ENCODE measurements around the gene OLFML2A.

The OLFML2A gene

GRCh38 chr9:124790801-124791505 is 14.0 kb downstream of the OLFML2A start:
- no peak for DNase-seq (ENCODE audit: low spot score)
- in situ Hi-C loops (cut with MboI; ENCODE audit: low pct_unique_long_range_greater_than_20kb, low sequenced_read_pairs, unreplicated experiment): loop anchor here (10.0 to 25.0 kb wide), 2 partner anchors 54 to 571 kb away; no protein-coding TSS in a partner anchor
- no peak for TF ChIP-seq CTCF (IDR thresholded peaks at IDR 0.05; ENCODE audit: extremely low read depth, insufficient read depth, missing control alignments)

- TF ChIP-seq CTCF (IDR thresholded peaks at IDR 0.05; ENCODE audit: extremely low read depth, insufficient read depth, missing control alignments): no peak
- in situ Hi-C loops (cut with MboI; ENCODE audit: low pct_unique_long_range_greater_than_20kb, low sequenced_read_pairs, unreplicated experiment): loop anchor here (10.0 to 25.0 kb wide), 2 partner anchors 52 to 570 kb away; no protein-coding TSS in a partner anchor
Observed at GRCh38 chr9:124792257-124793014, 15.5 kb downstream of the OLFML2A start.

GRCh38 chr9:124793015-124793541 is 16.1 kb downstream of the OLFML2A start:
- no peak for DNase-seq (ENCODE audit: low spot score)
- in situ Hi-C loops (cut with MboI; ENCODE audit: low pct_unique_long_range_greater_than_20kb, low sequenced_read_pairs, unreplicated experiment): loop anchor here (10.0 to 25.0 kb wide), 2 partner anchors 52 to 569 kb away; no protein-coding TSS in a partner anchor
- no peak for TF ChIP-seq CTCF (IDR thresholded peaks at IDR 0.05; ENCODE audit: extremely low read depth, insufficient read depth, missing control alignments)

More at GRCh38 chr9:124792257-124793014, 15.5 kb downstream of the OLFML2A start:
- no peak for DNase-seq (ENCODE audit: low spot score)

GRCh38 chr9:124794902-124795491 is 18.1 kb downstream of the OLFML2A start:
- TF ChIP-seq CTCF (IDR thresholded peaks at IDR 0.05; ENCODE audit: extremely low read depth, insufficient read depth, missing control alignments): no peak
- DNase-seq (ENCODE audit: low spot score): no peak
- in situ Hi-C loops (cut with MboI; ENCODE audit: low pct_unique_long_range_greater_than_20kb, low sequenced_read_pairs, unreplicated experiment): loop anchor here (10.0 to 25.0 kb wide), 2 partner anchors 50 to 567 kb away; no protein-coding TSS in a partner anchor

- DNase-seq (ENCODE audit: low spot score): no peak
- no peak for TF ChIP-seq CTCF (IDR thresholded peaks at IDR 0.05; ENCODE audit: extremely low read depth, insufficient read depth, missing control alignments)
- in situ Hi-C loops (cut with MboI; ENCODE audit: low pct_unique_long_range_greater_than_20kb, low sequenced_read_pairs, unreplicated experiment): loop anchor here (10.0 to 25.0 kb wide), 2 partner anchors 49 to 566 kb away; no protein-coding TSS in a partner anchor
Observed at GRCh38 chr9:124795881-124796431, 19.0 kb downstream of the OLFML2A start.

Data from GM13977 (cell line).